GM12878 (cell line): ENCODE data around the gene TEX2. TPM values are rescaled to one million over a fixed set of nuclear protein-coding genes. Genes with fewer than 3 reads are reported as not detected.

ENCODE experiments used
- ATAC-seq: fragments of 200-7000 bp; cut with Tn5 transposase; 3 replicates; pipeline ENCODE4 v1.9.1; 2020; ENCODE audit warnings: mild to moderate bottlenecking, moderate library complexity
- BruUV-seq: library from RNA; stranded (reverse); fragments of 400-500 nt; replicated peaks from 2 replicates; lab custom pipeline; 2021; lab: Mats Ljungman, UMichigan
- CTCF ChIA-PET: fragments of 300-600 bp; sonication (Branson Sonifier 250); formaldehyde crosslinking; extraction: SDS; loops from one replicate; lab custom pipeline; 2021; ENCODE audit warnings: inconsistent platforms; lab: Yijun Ruan, JAX
- POLR2A ChIA-PET: fragments of 350-600 bp; formaldehyde crosslinking; extraction: SDS; loops from one replicate; lab custom pipeline; 2021; ENCODE audit warnings: inconsistent platforms; lab: Charles Lee
- RAD21 ChIA-PET: fragments of 300-600 bp; sonication (Branson Sonifier 250); formaldehyde crosslinking; loops from one replicate; lab custom pipeline; 2023; ENCODE audit warnings: antibody characterized with exemption; ENCODE audit not compliant: unreplicated experiment; lab: Charles Lee
- SMC1A ChIA-PET: fragments of 300-600 bp; sonication (Branson Sonifier 250); formaldehyde crosslinking; loops from one replicate; lab custom pipeline; 2023; ENCODE audit not compliant: unreplicated experiment, uncharacterized antibody; lab: Charles Lee
- DNase-seq: peaks from one replicate; pipeline ENCODE4 v3.0.0-alpha.2; 2011; ENCODE audit warnings: low read depth, low spot score
- FAIRE-seq: peaks from 3 replicates; lab custom pipeline; 2011; peaks lifted over from hg19 to GRCh38; lab: Jason Lieb, UNC
- H2AFZ ChIP-seq: 2 replicates; pipeline ENCODE4 v1.6.0; 2011; ENCODE audit warnings: low read depth, low read length, control low read depth; ENCODE audit not compliant: control insufficient read depth
- H3K27ac ChIP-seq: 2 replicates; pipeline ENCODE4 v1.5.1; 2011; ENCODE audit warnings: control low read depth; ENCODE audit not compliant: control insufficient read depth, insufficient read depth
- H3K27me3 ChIP-seq, 2 experiments: replicated peaks in 1 of 2; 2 replicates each; pipeline versions ENCODE4 v1.6.0 to v1.6.1; 2011; ENCODE audit warnings: low read length in 1 of 2; ENCODE audit not compliant: control insufficient read depth in 2 of 2, insufficient read depth in 2 of 2
- H3K36me3 ChIP-seq, 2 experiments: 2 replicates each; pipeline ENCODE4 v1.5.1; 2011; ENCODE audit warnings: low read length in 1 of 2; ENCODE audit not compliant: control insufficient read depth in 2 of 2, insufficient read depth in 2 of 2
- H3K4me1 ChIP-seq: 2 replicates; pipeline ENCODE4 v1.6.1; 2011; ENCODE audit warnings: mild to moderate bottlenecking, low read length, moderate library complexity, mixed read lengths; ENCODE audit not compliant: control insufficient read depth, insufficient read depth
- H3K4me2 ChIP-seq: 2 replicates; pipeline ENCODE4 v1.6.0; 2011; ENCODE audit warnings: control low read depth; ENCODE audit not compliant: control insufficient read depth, insufficient read depth
- H3K4me3 ChIP-seq: fragments of 200-600 bp; sonication (generic); 2 replicates; pipeline ENCODE4 v1.5.1; 2016
- H3K79me2 ChIP-seq: 2 replicates; pipeline ENCODE4 v1.6.0; 2011; ENCODE audit warnings: low read length; ENCODE audit not compliant: control insufficient read depth, insufficient read depth
- H3K9ac ChIP-seq: 2 replicates; pipeline ENCODE4 v1.8.0; 2011; ENCODE audit warnings: low read length, control low read depth, mixed read lengths; ENCODE audit not compliant: control insufficient read depth, insufficient read depth
- H3K9me3 ChIP-seq: replicated peaks from 3 replicates; pipeline ENCODE4 v1.5.1; 2011; ENCODE audit warnings: mild to moderate bottlenecking, low read length; ENCODE audit not compliant: control insufficient read depth, insufficient read depth
- H4K20me1 ChIP-seq: 2 replicates; pipeline ENCODE4 v1.6.0; 2011; ENCODE audit not compliant: control insufficient read depth, insufficient read depth
- ATF2 ChIP-seq: IDR thresholded peaks from 2 replicates; pipeline ENCODE4 v1.6.1; 2012; ENCODE audit warnings: low read length, inconsistent platforms
- PKNOX1 ChIP-seq: fragments of 450-650 bp; IDR thresholded peaks from 2 replicates; pipeline ENCODE4 v1.6.1; 2016; ENCODE audit warnings: mild to moderate bottlenecking
- WGBS: methylation state at CpG from one replicate; pipeline ENCODE4 v1.1.6; 2016; ENCODE audit warnings: low lambda C conversion rate; ENCODE audit not compliant: insufficient replicate concordance, insufficient coverage; ENCODE audit errors: missing lambda C conversion rate; 5-methylcytosine and 5-hydroxymethylcytosine counted together
- in situ Hi-C: fragments of 300-500 bp; cut with MboI; formaldehyde crosslinking; loops from 9 replicates; pipeline ENCODE4 v1.14.3; 2018; ENCODE audit warnings: mixed read lengths
- intact Hi-C: fragments of 100-400 bp; cut with micrococcal nuclease; formaldehyde crosslinking; loops from one replicate; pipeline ENCODE4 v1.14.2; 2022; ENCODE audit not compliant: unreplicated experiment
- polyA plus RNA-seq, 11 experiments: library from polyadenylated mRNA; depleted of rRNA in 4 of 11; unstranded in 6 of 11; stranded (reverse) in 5 of 11; fragments of >200 nt; fragmentation: Nextera tagmentation in 4 of 11; fragmentation: Illumina TruSeq in 1 of 11; extraction: Ambion mirVana in 4 of 11; extraction: Trizol in 1 of 11; gene quantifications; 1 replicate in 1 of 11; 2 replicates in 10 of 11; pipeline versions ENCODE4 v1.2.1 to v1.2.3, GENCODE V29; 2011 to 2016; ENCODE audit warnings: inconsistent platforms in 2 of 11, missing spikeins in 2 of 11, low read depth in 1 of 11
- total RNA-seq, 4 experiments: library from RNA; depleted of rRNA in 3 of 4; stranded (reverse); fragments of >200 nt in 3 of 4; fragmentation: Illumina TruSeq in 1 of 4; extraction: Trizol in 1 of 4; gene quantifications; 2 replicates each; pipeline versions ENCODE4 v1.2.1 to v1.2.3, GENCODE V29; 2013 to 2021

Gene TEX2
- total and polyA plus RNA-seq, 10 of the 15 experiments (the other 5 are each of a cell fraction or from before 2014, with no cell fraction given), result 3.8 to 19.9 (median 15.8) TPM

GRCh38 chr17:64154313-64154695 is 108.8 kb downstream of the TEX2 start:
- FAIRE-seq (no peak), DNase-seq (no peak), ATAC-seq (no peak)
- no peaks in the 10 kb centered on the region for H4K20me1 ChIP-seq
- BruUV-seq, result no TSS peak
- CTCF ChIA-PET, result interaction anchor here (0.8 to 1.1 kb wide), 3 partner anchors 9 to 125 kb away, joined by 3 to 6 read pairs (median 4); no protein-coding TSS in a partner anchor
- intact Hi-C loops, result no loop called here
- H3K4me2 ChIP-seq, result no peak overlapping the region
- no peaks in the 10 kb centered on the region for H3K9me3 ChIP-seq
- 94% methylated on average over 4 of the region's 4 CpGs for WGBS
- H3K36me3 ChIP-seq, result peaks cover 3 to 6% of the 10 kb centered on the region in 2 experiments
- no peak for TF ChIP-seq PKNOX1
- TF ChIP-seq ATF2, result no peak
- no peaks in the 10 kb centered on the region for H3K4me1 ChIP-seq
- no peaks in the 10 kb centered on the region for H3K79me2 ChIP-seq
- H3K27me3 ChIP-seq, result no peaks in the 10 kb centered on the region
- SMC1A ChIA-PET, result interaction anchor here (1.1 kb wide), 1 partner anchor 128 kb away, joined by 4 read pairs; no protein-coding TSS in a partner anchor
- no peak overlapping the region for H3K4me3 ChIP-seq
- in situ Hi-C loops, result no loop called here
- no peak overlapping the region for H3K9ac ChIP-seq
- RAD21 ChIA-PET, result no interaction called here
- H3K27ac ChIP-seq, result no peak overlapping the region
- POLR2A ChIA-PET, result interaction anchor here (0.6 to 0.9 kb wide), 3 partner anchors 9 to 75 kb away, joined by 3 to 4 read pairs (median 3); no protein-coding TSS in a partner anchor
- H2AFZ ChIP-seq, result no peak overlapping the region
